Pancreas (tissue), 10 donors: ENCODE measurements around the gene PDPN. TPM values are rescaled to one million over a fixed set of nuclear protein-coding genes. Genes with fewer than 3 reads are reported as not detected.

ENCODE experiments used
- ATAC-seq, 4 donors: fragments of 200-7000 bp; cut with Tn5 transposase; one replicate each; pipeline versions ENCODE4 v1.8.0 to v1.9.1; 2020; ENCODE audit warnings: mild to moderate bottlenecking in 4 of 4, moderate library complexity in 4 of 4
- DNase-seq, 6 donors: peaks; one replicate each; pipeline ENCODE4 v3.0.0-alpha.2; 2020
- FAIRE-seq: peaks from 2 replicates; lab custom pipeline; 2012; peaks lifted over from hg19 to GRCh38; lab: Jason Lieb, UNC
- H3K27ac ChIP-seq, 4 donors: fragments of 200-600 bp; sonication (generic); 1 replicate in 3 of 4; 2 replicates in 1 of 4; pipeline versions ENCODE4 v1.5.0 to v1.8.0; 2020
- H3K27me3 ChIP-seq, 4 donors: fragments of 200-600 bp; one replicate each; pipeline ENCODE4 v1.8.0; 2021
- H3K36me3 ChIP-seq, 3 donors: fragments of 200-600 bp; sonication (generic) in 1 of 3; one replicate each; pipeline versions ENCODE4 v1.5.0 to v1.8.0; 2020 to 2021
- H3K4me1 ChIP-seq, 3 donors: fragments of 200-600 bp; one replicate each; pipeline ENCODE4 v1.8.0; 2021
- H3K4me3 ChIP-seq, 4 donors: fragments of 200-600 bp; sonication (generic) in 2 of 4; one replicate each; pipeline versions ENCODE4 v1.5.0 to v1.8.0; 2020 to 2021
- H3K9me3 ChIP-seq, 4 donors: fragments of 200-600 bp; one replicate each; pipeline ENCODE4 v1.8.0; 2021
- CTCF ChIP-seq, 4 donors: fragments of 200-600 bp; sonication (generic) in 3 of 4; IDR thresholded peaks; one replicate each; pipeline versions ENCODE4 v1.5.0 to v1.8.0; 2021; ENCODE audit warnings: antibody characterized with exemption in 4 of 4
- WGBS, 2 donors: extraction: QIAGEN DNeasy Blood & Tissue Kit; methylation state at CpG; one replicate each; pipeline ENCODE4 v1.1.7; 2013; 5-methylcytosine and 5-hydroxymethylcytosine counted together
- intact Hi-C, 3 donors: fragments of 100-400 bp; cut with DNase I; formaldehyde crosslinking; loops; one replicate each; pipeline versions ENCODE4 v1.11.1 to v1.14.2; 2022
- polyA plus RNA-seq, 2 donors: library from polyadenylated mRNA; stranded (reverse); fragments of 200-250 nt; gene quantifications; one replicate each; pipeline ENCODE4 v1.2.3, GENCODE V29; 2013
- total RNA-seq, 6 donors: library from RNA; stranded (reverse); fragmentation: NEBNext Ultra II Directional in 4 of 6; extraction: Animal tissue kit (Norgen Biotek cat#: 25700) in 4 of 6; gene quantifications; one replicate each; pipeline versions ENCODE4 v1.2.1 to v1.2.4, GENCODE V29; 2021 to 2023
- donor health status: healthy with polysubstance abuse.
- donor health status: DM: no; HTN: no; CAD: no; lungs with moderate emphysema.
- donor health status: DM: no; HTN: no; CAD: no.
- donor health status: control.
- donor health status: control.
- donor health status: Bipolar disorder and iron deficiency.
- donor health status: DM: yes; HTN: yes; CAD: no.
- donor health status: DM: no; HTN: no; CAD: no.
- donor health status: DM: no; HTN: no; CAD: no.
- donor health status: DM: yes; HTN: yes; CAD: no.

The PDPN gene
- total and polyA plus RNA-seq, 8 donors: 0.83 to 10.4 (median 2.2) TPM

GRCh38 chr1:13618483-13618882 is 34.9 kb downstream of the PDPN start:
- DNase-seq (no peak), ATAC-seq (no peak), FAIRE-seq (no peak)
- intact Hi-C loops: no loop called here
- H3K4me3 ChIP-seq: no peak overlapping the region
- TF ChIP-seq CTCF (IDR thresholded peaks at IDR 0.05): no peak
- H3K36me3 ChIP-seq: no peaks in the 10 kb centered on the region
- no peaks in the 10 kb centered on the region for H3K4me1 ChIP-seq
- WGBS, 2 donors: 82 to 91% methylated on average over 11 of the region's 11 CpGs
- H3K27me3 ChIP-seq: no peaks in the 10 kb centered on the region
- H3K27ac ChIP-seq: no peak overlapping the region
- H3K9me3 ChIP-seq: no peaks in the 10 kb centered on the region

GRCh38 chr1:13619909-13620308 is 36.3 kb downstream of the PDPN start:
- Histone ChIP-seq H3K27me3 (no peaks in the 10 kb centered on the region), H3K4me1 (no peaks in the 10 kb centered on the region), H3K36me3 (no peaks in the 10 kb centered on the region), H3K4me3 (no peak overlapping the region), H3K27ac (no peak overlapping the region), H3K9me3 (no peaks in the 10 kb centered on the region)
- DNase-seq (no peak), FAIRE-seq (no peak), ATAC-seq (peak in 2 of 4 donors; percentile 36 to 37)
- WGBS, 2 donors: 48 to 64% methylated on average over 8 of the region's 8 CpGs
- intact Hi-C loops: no loop called here
- TF ChIP-seq CTCF (IDR thresholded peaks at IDR 0.05): no peak

DNA sequence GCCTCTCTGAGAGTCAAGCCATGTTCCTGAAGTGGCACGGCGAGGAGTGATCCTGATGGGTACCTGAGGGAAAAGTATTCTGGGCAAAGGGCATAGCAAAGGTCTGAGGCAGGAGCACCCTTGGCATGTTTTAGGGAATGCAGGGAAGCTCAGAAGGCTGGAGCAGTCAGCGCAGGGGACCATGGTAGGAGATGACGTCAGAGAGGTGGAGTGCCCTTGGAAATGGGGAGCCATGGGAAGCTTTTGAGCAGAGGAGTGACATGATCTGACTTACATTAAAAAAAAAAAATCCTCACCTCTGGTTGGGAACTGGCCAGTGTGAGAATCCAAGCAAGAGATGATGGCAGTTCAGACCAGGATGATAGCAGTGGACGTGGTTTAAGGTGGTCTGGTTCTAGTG is 37.2 kb downstream of the PDPN start:
- Histone ChIP-seq H3K27me3 (no peaks in the 10 kb centered on the region), H3K27ac (no peak overlapping the region), H3K4me3 (no peak overlapping the region), H3K9me3 (no peaks in the 10 kb centered on the region), H3K4me1 (no peaks in the 10 kb centered on the region), H3K36me3 (no peaks in the 10 kb centered on the region)
- no peak for TF ChIP-seq CTCF (IDR thresholded peaks at IDR 0.05)
- intact Hi-C loops: no loop called here
- 67 to 79% methylated on average over 5 of the region's 5 CpGs for WGBS, 2 donors
- ATAC-seq: no peak
- no peak for DNase-seq
- FAIRE-seq: no peak

GRCh38 chr1:13622446-13622845 is 38.8 kb downstream of the PDPN start:
- no peak for TF ChIP-seq CTCF (IDR thresholded peaks at IDR 0.05)
- FAIRE-seq (no peak), DNase-seq (no peak), ATAC-seq (peak in 1 of 4 donors; percentile 27)
- Histone ChIP-seq H3K27me3 (no peaks in the 10 kb centered on the region), H3K27ac (no peak overlapping the region), H3K4me3 (no peak overlapping the region), H3K9me3 (no peaks in the 10 kb centered on the region), H3K4me1 (no peaks in the 10 kb centered on the region), H3K36me3 (no peaks in the 10 kb centered on the region)
- WGBS, 2 donors: 77 to 90% methylated on average over 4 of the region's 4 CpGs
- intact Hi-C loops: no loop called here

DNA sequence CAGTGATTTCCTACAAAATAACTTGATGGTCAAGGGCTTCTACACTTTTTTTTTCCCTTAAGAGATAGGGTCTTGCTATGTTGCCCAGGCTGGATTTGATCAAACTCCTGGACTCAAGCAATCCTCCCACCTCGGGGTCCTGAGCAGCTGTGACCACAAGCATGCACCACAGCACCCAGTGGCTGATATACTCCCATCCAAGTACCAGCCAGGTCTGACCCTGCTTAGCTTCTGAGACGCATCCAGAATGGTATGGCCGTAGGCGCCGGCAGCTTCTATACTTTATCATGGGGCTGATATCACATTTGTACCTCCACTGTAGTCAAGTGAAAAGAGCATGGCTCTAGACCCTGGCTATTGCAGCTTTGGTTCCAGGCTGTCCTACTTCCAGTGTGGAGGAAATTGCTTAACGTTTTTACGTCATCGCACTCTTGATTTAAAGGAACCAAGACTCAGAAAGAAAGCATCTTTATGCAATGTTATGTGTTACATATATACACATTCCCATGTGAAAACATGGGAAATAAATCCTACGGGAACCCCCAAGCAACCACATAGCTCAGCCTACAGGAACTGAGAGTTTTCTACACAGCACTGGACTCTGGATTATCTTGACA is 39.5 kb downstream of the PDPN start:
- H3K27ac ChIP-seq: no peak overlapping the region
- no peaks in the 10 kb centered on the region for H3K4me1 ChIP-seq
- H3K9me3 ChIP-seq: no peaks in the 10 kb centered on the region
- FAIRE-seq: no peak
- no peak overlapping the region for H3K4me3 ChIP-seq
- intact Hi-C loops: no loop called here
- DNase-seq: no peak
- peak in 2 of 4 donors; percentile 46 to 61 for ATAC-seq
- H3K36me3 ChIP-seq: no peaks in the 10 kb centered on the region
- WGBS, 2 donors: 75 to 79% methylated on average over 9 of the region's 9 CpGs
- TF ChIP-seq CTCF (IDR thresholded peaks at IDR 0.05): no peak
- no peaks in the 10 kb centered on the region for H3K27me3 ChIP-seq
